Sigmoid colon (tissue), 7 donors: ENCODE measurements around the gene MAP3K7. TPM values are rescaled to one million over a fixed set of nuclear protein-coding genes. Genes with fewer than 3 reads are reported as not detected.

Experiments used
- DNase-seq: peaks from one replicate; pipeline ENCODE4 v3.0.0-alpha.2; 2019
- H3K27ac ChIP-seq, 4 donors: fragments of 200-600 bp; sonication (generic); one replicate each; pipeline ENCODE4 v1.5.1; 2016 to 2019; ENCODE audit warnings: mild to moderate bottlenecking in 1 of 4
- H3K27me3 ChIP-seq, 3 donors: fragments of 200-600 bp; sonication (generic); one replicate each; pipeline ENCODE4 v1.5.1; 2019; ENCODE audit warnings: mild to moderate bottlenecking in 1 of 3
- H3K36me3 ChIP-seq, 4 donors: fragments of 200-600 bp; sonication (generic); one replicate each; pipeline ENCODE4 v1.5.1; 2016 to 2019
- H3K4me1 ChIP-seq, 4 donors: fragments of 200-600 bp; sonication (generic); one replicate each; pipeline ENCODE4 v1.5.1; 2017 to 2019
- H3K4me3 ChIP-seq, 4 donors: fragments of 200-600 bp; sonication (generic); one replicate each; pipeline ENCODE4 v1.5.1; 2017 to 2019; ENCODE audit warnings: mild to moderate bottlenecking in 2 of 4, moderate library complexity in 1 of 4
- H3K9me3 ChIP-seq, 4 donors: fragments of 200-600 bp in 3 of 4; sonication (generic) in 3 of 4; one replicate each; pipeline versions ENCODE4 v1.5.1 to v1.6.1; 2013 to 2019
- CTCF ChIP-seq, 4 experiments: fragments of 450-650 bp in 3 of 4; fragments of 200-600 bp in 1 of 4; IDR thresholded peaks; one replicate each; pipeline ENCODE4 v1.5.1; 2016 to 2019; ENCODE audit warnings: antibody characterized with exemption in 4 of 4, mild to moderate bottlenecking in 3 of 4, moderate library complexity in 2 of 4
- EP300 ChIP-seq, 4 donors: sonication (generic); formaldehyde crosslinking; IDR thresholded peaks; one replicate each; pipeline ENCODE4 v1.6.1; 2017; ENCODE audit warnings: antibody characterized with exemption in 4 of 4
- POLR2A ChIP-seq, 2 donors: fragments of 450-650 bp; IDR thresholded peaks; one replicate each; pipeline ENCODE4 v1.6.1; 2016; ENCODE audit warnings: antibody characterized with exemption in 2 of 2, mild to moderate bottlenecking in 2 of 2, moderate library complexity in 2 of 2
- POLR2AphosphoS5 ChIP-seq, 4 donors: sonication (generic); formaldehyde crosslinking; IDR thresholded peaks; one replicate each; pipeline ENCODE4 v1.6.1; 2017; ENCODE audit warnings: antibody characterized with exemption in 4 of 4
- WGBS, 2 donors: extraction: QIAGEN DNeasy Blood & Tissue Kit; methylation state at CpG; one replicate each; pipeline ENCODE4 v1.1.7; 2013; 5-methylcytosine and 5-hydroxymethylcytosine counted together
- intact Hi-C: fragments of 100-400 bp; cut with DNase I; formaldehyde crosslinking; loops from one replicate; pipeline ENCODE4 v1.15.1; 2023
- polyA plus RNA-seq, 3 donors: library from polyadenylated mRNA; stranded (reverse); fragments of 200-250 nt; gene quantifications; one replicate each; pipeline ENCODE4 v1.2.3, GENCODE V29; 2013
- total RNA-seq, 4 donors: library from RNA; depleted of rRNA; stranded (reverse); fragments of >200 nt; gene quantifications; one replicate each; pipeline ENCODE4 v1.1.0, GENCODE V29; 2016
- donor health status: healthy with polysubstance abuse.
- donor health status: Bipolar disorder and iron deficiency.
- donor health status: healthy.

MAP3K7 gene
- total and polyA plus RNA-seq, 7 donors: 7.9 to 25.3 (median 21.2) TPM

GRCh38 chr6:90533615-90534336 is 53.1 kb downstream of the MAP3K7 start:
- intact Hi-C loops: no loop called here
- no peak overlapping the region for H3K27ac ChIP-seq
- DNase-seq: no peak
- WGBS, 2 donors: 91 to 93% methylated on average over 4 of the region's 4 CpGs
- H3K36me3 ChIP-seq: peaks cover 0 to 52% (median 4%) of the 10 kb centered on the region in 4 donors
- no peaks in the 10 kb centered on the region for H3K27me3 ChIP-seq
- no peak overlapping the region for H3K4me3 ChIP-seq
- no peaks in the 10 kb centered on the region for H3K4me1 ChIP-seq
- TF ChIP-seq POLR2A (IDR thresholded peaks at IDR 0.05) (no peak), POLR2AphosphoS5 (IDR thresholded peaks at IDR 0.05) (no peak), EP300 (IDR thresholded peaks at IDR 0.05) (no peak), CTCF (IDR thresholded peaks at IDR 0.05) (no peak)
- H3K9me3 ChIP-seq: no peaks in the 10 kb centered on the region

- Histone ChIP-seq H3K9me3 (no peaks in the 10 kb centered on the region), H3K4me3 (no peak overlapping the region), H3K4me1 (no peaks in the 10 kb centered on the region), H3K27me3 (no peaks in the 10 kb centered on the region), H3K36me3 (peaks cover 0 to 52% (median 4%) of the 10 kb centered on the region in 4 donors), H3K27ac (no peak overlapping the region)
- 80 to 89% methylated on average over 1 of the region's 1 CpG for WGBS, 2 donors
- no peak for DNase-seq
- TF ChIP-seq POLR2AphosphoS5 (IDR thresholded peaks at IDR 0.05): no peak
- intact Hi-C loops: no loop called here
These were observed 56.0 kb downstream of the MAP3K7 start for GRCh38 chr6:90530882-90531281.

- TF ChIP-seq POLR2A (IDR thresholded peaks at IDR 0.05) (no peak), EP300 (IDR thresholded peaks at IDR 0.05) (no peak), POLR2AphosphoS5 (IDR thresholded peaks at IDR 0.05) (no peak), CTCF (IDR thresholded peaks at IDR 0.05) (no peak)
- H3K4me1 ChIP-seq: no peaks in the 10 kb centered on the region
- H3K9me3 ChIP-seq: no peaks in the 10 kb centered on the region
- no peak overlapping the region for H3K4me3 ChIP-seq
- WGBS, 2 donors: 97% methylated on average over 4 of the region's 4 CpGs
- H3K36me3 ChIP-seq: peaks cover 0 to 48% (median 8%) of the 10 kb centered on the region in 4 donors
- intact Hi-C loops: no loop called here
- no peak overlapping the region for H3K27ac ChIP-seq
- DNase-seq: no peak
- H3K27me3 ChIP-seq: no peaks in the 10 kb centered on the region
These were observed 61.5 kb downstream of the MAP3K7 start for GRCh38 chr6:90525421-90525820.

GRCh38 chr6:90523779-90524310 is 63.0 kb downstream of the MAP3K7 start:
- no peak overlapping the region for H3K27ac ChIP-seq
- H3K36me3 ChIP-seq: peaks cover 0 to 58% (median 13%) of the 10 kb centered on the region in 4 donors
- intact Hi-C loops: no loop called here
- no peaks in the 10 kb centered on the region for H3K9me3 ChIP-seq
- H3K4me1 ChIP-seq: no peaks in the 10 kb centered on the region
- no peak for DNase-seq
- no peaks in the 10 kb centered on the region for H3K27me3 ChIP-seq
- TF ChIP-seq CTCF (IDR thresholded peaks at IDR 0.05) (no peak), POLR2AphosphoS5 (IDR thresholded peaks at IDR 0.05) (no peak), EP300 (IDR thresholded peaks at IDR 0.05) (no peak), POLR2A (IDR thresholded peaks at IDR 0.05) (no peak)
- H3K4me3 ChIP-seq: no peak overlapping the region
- WGBS, 2 donors: 93 to 95% methylated on average over 4 of the region's 4 CpGs

- Histone ChIP-seq H3K27me3 (no peaks in the 10 kb centered on the region), H3K36me3 (peaks cover 0 to 67% (median 17%) of the 10 kb centered on the region in 4 donors), H3K4me3 (no peak overlapping the region), H3K27ac (no peak overlapping the region), H3K9me3 (no peaks in the 10 kb centered on the region), H3K4me1 (no peaks in the 10 kb centered on the region)
- TF ChIP-seq POLR2AphosphoS5 (IDR thresholded peaks at IDR 0.05) (no peak), POLR2A (IDR thresholded peaks at IDR 0.05) (no peak), EP300 (IDR thresholded peaks at IDR 0.05) (no peak), CTCF (IDR thresholded peaks at IDR 0.05) (no peak)
- DNase-seq: no peak
- WGBS, 2 donors: 96 to 97% methylated on average over 1 of the region's 1 CpG
- intact Hi-C loops: no loop called here
These were observed 64.9 kb downstream of the MAP3K7 start for GRCh38 chr6:90521955-90522354.
